GM18499 (cell line): ENCODE data around the gene PRKAB2.
"Not testable (repeated sequence)": the region's sequence is repeated elsewhere in the genome, so short reads cannot be mapped to it uniquely, and the experiment has no call there.

Experiments
- ATAC-seq: cut with Tn5 transposase; IDR thresholded peaks from one replicate; pipeline ENCODE4 v1.9.1; 2021; ENCODE audit warnings: moderate number of reproducible peaks; ENCODE audit not compliant: insufficient read depth, unreplicated experiment

Gene PRKAB2

GRCh38 chr1:147172168-147173016, at the start of gene PRKAB2:
TSS of gene PRKAB2 (minus strand) at chr1:147172470. CDS start at chr1:147172144, 326 bp downstream.
- peak; percentile 77 for ATAC-seq

- no peak for ATAC-seq
These were observed 46.3 kb upstream of the PRKAB2 start for GRCh38 chr1:147218606-147219005.

GRCh38 chr1:147217141-147217540, 44.9 kb upstream of the PRKAB2 start:
- no peak for ATAC-seq

- ATAC-seq = no peak
These were observed 43.9 kb upstream of the PRKAB2 start for GRCh38 chr1:147216124-147216523.

- ATAC-seq = no peak
These were observed 43.3 kb upstream of the PRKAB2 start for GRCh38 chr1:147215540-147215916.

GRCh38 chr1:147214842-147215539, 42.7 kb upstream of the PRKAB2 start:
- ATAC-seq = no peak

GRCh38 chr1:147214325-147214724, 42.1 kb upstream of the PRKAB2 start:
- no peak for ATAC-seq

GRCh38 chr1:147213271-147213670, 41.0 kb upstream of the PRKAB2 start:
- ATAC-seq = no peak

- ATAC-seq = no peak
These were observed 39.3 kb upstream of the PRKAB2 start for GRCh38 chr1:147211577-147211976.

- ATAC-seq = no peak
These were observed 38.7 kb upstream of the PRKAB2 start for GRCh38 chr1:147210987-147211386.

- ATAC-seq = no peak
These were observed 37.9 kb upstream of the PRKAB2 start for GRCh38 chr1:147209825-147210821.

- no peak for ATAC-seq
These were observed 36.3 kb upstream of the PRKAB2 start for GRCh38 chr1:147208619-147209018.

GRCh38 chr1:147207192-147207591, 34.9 kb upstream of the PRKAB2 start:
- no peak for ATAC-seq

- no peak for ATAC-seq
These were observed 31.8 kb upstream of the PRKAB2 start for GRCh38 chr1:147204080-147204479.

- no peak for ATAC-seq
These were observed 30.3 kb upstream of the PRKAB2 start for GRCh38 chr1:147202576-147202975.

- ATAC-seq = no peak
These were observed 29.5 kb upstream of the PRKAB2 start for GRCh38 chr1:147201786-147202185.

- no peak for ATAC-seq
These were observed 29.0 kb upstream of the PRKAB2 start for GRCh38 chr1:147201276-147201675.

- ATAC-seq = not testable (repeated sequence)
These were observed 25.1 kb upstream of the PRKAB2 start for GRCh38 chr1:147197324-147197723.

GRCh38 chr1:147189514-147189913, 17.2 kb upstream of the PRKAB2 start:
- no peak for ATAC-seq

GRCh38 chr1:147185432-147185831, 13.2 kb upstream of the PRKAB2 start:
- ATAC-seq = no peak
